HG03175 (cell line): ENCODE data around the gene NHERF2.
"Not testable (repeated sequence)": the region's sequence is repeated elsewhere in the genome, so short reads cannot be mapped to it uniquely, and the experiment has no call there.

Experiments
- ATAC-seq: cut with Tn5 transposase; IDR thresholded peaks from one replicate; pipeline ENCODE4 v1.9.1; 2021; ENCODE audit warnings: mild to moderate bottlenecking, moderate library complexity; ENCODE audit not compliant: unreplicated experiment

Gene NHERF2

DNA sequence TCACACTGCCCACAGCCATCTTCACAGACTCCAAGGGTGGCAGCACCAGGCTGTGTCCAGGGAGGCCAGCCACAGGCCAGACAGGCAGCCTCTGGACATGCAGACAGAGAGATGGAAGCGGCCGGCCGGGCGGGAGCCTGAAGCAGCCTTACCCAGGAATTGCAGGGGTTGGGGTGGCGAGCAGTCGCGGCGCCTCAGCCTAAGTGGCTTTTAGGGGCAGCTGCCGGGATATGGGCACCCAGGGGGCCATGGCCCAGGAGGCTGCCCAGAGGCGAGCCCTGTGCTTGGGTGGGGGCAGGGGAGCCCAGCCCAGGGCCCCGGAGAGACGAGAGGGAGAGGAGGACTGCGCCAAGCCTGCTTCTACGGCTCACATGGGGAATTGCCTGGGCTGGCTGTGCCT lies 1.5 kb upstream of the NHERF2 start:
- ATAC-seq, result no peak

DNA sequence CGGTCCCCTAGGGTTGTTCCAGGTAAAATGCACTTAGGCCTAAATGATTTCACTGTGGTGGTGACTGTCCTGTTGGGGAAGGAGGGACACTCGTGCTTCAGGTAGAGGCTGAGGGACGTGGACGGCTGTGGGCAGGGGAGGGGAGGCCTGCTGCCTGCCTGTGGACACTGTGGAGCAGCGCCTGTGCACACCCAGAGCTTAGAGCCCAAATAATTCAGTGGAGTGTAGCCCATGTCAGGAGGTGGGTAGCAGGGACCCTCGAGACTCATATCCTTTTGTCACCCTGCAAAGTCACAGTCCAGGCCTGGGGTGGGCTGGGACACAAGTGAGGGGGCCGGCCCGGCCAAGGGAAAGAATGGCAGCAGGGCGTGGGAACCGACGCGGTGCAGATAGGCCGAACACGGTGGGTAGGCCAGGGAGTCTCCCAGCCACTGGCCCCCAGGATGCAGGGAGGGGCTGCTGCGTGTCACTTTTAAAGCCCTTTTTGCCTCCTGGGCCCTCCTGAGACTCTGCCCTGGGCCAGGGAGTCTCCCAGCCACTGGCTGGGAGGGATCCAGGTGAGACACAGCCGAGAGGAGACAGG lies 733 bp upstream of the NHERF2 start:
- no peak for ATAC-seq

DNA sequence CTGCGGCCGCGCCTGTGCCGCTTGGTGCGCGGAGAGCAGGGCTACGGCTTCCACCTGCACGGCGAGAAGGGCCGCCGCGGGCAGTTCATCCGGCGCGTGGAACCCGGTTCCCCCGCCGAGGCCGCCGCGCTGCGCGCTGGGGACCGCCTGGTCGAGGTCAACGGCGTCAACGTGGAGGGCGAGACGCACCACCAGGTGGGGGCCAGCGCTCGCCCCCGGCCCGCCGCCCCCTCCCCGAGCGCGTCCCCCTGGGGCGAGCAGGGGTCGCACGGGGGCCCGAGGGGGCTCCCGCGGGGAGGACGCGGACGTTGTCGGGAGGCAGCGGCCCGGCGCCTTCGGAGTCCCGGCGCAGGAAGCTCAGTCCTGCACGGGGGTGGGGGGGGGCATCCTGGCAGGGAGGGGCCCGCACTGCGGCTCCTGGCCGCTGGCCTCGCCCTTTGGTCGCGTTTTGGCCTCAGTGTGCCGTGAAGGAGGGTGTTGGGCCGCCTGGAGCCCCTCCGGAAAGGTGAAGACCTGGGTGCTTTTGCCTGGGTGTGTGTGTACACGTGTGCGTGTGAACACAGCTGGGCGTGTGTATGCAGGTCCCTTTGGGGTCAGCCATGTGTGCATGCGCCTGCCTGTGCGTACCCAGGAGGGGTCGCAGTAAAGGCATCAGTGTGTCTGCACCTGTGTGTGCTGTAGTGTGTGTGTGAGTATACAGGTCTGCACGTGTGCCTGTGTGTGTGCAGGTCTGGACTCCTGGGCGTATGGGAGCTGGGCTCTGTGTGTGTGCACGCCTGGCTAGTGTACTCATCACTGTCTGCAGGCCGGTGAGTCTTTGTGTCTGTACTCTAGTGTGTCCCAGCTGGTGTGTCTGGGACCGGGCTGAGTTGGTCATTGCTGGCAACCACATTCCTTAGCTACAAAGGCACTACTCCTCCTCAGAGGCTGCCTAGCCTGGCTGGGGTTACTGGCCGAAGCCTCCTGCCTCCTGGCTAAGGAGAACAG lies 615 bp downstream of the NHERF2 start:
- no peak for ATAC-seq

- no peak for ATAC-seq
These were observed 1.4 kb downstream of the NHERF2 start for GRCh38 chr16:2028146-2028545.

- no peak for ATAC-seq
These were observed 2.0 kb downstream of the NHERF2 start for GRCh38 chr16:2028620-2029220.

DNA sequence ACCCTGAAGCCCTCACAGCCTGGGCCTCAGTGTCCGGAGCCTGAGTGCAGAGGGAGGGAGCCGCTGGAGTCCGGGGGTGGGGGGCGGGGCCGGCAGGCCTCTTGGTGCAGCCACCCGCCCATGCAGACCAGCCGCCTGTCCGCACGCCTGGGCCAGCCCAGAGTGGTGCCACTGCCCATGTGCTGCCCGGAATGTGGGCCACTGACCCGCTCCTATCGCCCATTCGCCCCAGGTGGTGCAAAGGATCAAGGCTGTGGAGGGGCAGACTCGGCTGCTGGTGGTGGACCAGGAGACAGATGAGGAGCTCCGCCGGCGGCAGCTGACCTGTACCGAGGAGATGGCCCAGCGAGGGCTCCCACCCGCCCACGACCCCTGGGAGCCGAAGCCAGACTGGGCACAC lies 2.6 kb downstream of the NHERF2 start:
- ATAC-seq, result no peak

GRCh38 chr16:2030036-2030435 lies 3.3 kb downstream of the NHERF2 start:
- ATAC-seq, result no peak

DNA sequence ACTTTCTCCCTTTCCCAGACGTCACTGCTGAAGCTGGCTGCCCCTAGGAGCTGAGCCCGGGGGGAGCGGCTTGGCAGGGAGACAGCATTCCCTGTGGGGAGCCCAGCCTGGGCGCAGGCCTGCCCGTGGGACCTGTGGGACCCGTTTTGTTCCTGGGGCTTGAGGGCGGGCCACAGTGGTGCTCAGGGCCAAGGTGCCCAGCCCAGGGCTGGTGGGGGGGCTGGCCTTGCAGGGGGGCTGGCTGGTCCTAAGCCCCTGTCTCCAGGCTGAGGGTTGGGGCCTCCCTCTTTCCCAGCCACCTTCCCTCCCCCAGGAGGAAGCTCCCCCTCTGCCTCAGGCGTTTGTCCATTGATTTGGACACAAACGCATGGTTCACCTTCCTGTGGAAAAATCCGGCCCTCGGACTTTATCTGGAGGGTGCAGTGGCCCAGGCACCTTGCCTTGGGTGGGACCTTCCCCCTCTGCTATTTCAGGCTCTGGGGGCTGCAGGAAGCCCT lies 4.4 kb downstream of the NHERF2 start:
- no peak for ATAC-seq

DNA sequence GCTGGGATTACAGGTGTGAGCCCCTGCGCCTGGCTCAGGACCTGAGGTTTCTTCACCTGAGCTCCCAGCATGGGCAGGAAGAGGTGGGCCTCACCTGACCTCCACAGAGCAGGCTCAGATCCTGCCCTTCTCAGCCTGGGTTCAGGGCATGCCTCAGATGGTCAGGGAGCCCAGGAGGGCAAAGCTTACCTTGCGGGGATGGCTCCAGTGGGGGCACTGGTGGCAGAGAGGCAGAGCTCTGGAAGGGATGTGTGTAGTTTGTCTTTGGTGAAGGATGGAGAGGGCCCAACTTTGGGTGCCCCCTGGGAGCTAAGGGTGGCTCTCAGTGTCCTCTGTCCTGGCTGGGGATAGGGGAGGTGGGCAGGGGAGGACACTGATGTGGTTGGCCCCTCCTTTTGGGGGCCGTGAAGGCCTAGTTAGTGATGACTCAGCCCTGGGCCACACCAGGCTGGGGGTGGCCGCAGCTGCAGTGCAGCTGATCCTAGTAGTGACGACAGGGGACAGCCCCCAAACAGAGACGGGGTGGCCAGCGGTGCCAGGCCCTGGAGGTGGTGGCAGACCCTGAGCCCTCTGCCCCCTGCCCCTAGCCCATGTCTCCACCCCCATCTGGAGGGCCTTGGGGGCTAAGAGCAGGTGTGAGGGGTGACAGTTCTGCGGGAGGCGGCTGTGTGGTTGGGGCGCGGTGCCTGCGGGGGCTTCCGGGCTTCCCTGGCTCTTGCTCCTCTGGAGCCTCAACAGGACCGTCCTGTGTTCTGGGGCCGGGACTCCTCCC lies 5.8 kb downstream of the NHERF2 start:
- no peak for ATAC-seq

DNA sequence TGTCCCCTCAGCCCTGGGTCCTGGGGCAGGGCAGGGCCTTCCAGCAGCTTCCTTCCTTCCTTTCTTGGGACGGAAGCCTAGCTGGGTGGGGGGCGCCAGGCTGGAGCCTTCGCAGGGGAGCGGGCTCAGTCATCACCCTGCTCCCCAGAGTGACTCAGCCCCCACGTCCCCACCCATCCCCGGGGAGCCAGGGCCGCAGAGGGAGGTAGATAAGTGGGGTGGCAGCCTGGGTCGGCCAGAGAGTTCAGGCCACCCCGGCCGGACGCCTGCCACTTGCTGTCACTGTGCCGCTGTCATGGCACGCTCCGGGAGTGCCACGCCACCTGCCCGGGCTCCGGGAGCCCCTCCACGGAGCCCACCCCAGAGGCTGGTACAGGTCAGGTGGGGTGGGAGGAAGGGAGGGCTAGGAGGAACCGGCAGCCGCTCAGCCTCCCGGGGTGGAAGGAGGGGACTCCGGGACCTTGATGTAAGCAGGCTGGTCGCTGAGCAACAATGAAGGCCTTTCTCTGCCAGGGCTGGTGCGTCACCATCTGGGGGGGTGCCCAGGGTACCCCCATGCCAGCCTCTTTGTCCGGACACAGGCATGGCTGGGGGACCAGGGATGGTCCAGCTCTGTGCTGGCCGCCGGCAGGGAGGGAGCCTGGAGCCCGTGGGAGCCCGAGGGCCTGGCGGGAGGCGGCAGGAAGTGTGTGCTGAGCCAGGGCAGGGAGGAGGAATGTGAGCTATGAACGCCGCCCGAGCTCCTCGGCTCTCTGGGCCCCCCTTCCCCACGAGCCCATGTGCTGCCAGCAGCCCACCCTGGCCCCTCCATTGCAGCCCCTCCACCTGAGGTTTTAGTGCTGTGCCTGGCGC lies 6.6 kb downstream of the NHERF2 start:
- no peak for ATAC-seq

GRCh38 chr16:2033909-2034695 lies 7.4 kb downstream of the NHERF2 start:
- ATAC-seq, result not testable (repeated sequence)

DNA sequence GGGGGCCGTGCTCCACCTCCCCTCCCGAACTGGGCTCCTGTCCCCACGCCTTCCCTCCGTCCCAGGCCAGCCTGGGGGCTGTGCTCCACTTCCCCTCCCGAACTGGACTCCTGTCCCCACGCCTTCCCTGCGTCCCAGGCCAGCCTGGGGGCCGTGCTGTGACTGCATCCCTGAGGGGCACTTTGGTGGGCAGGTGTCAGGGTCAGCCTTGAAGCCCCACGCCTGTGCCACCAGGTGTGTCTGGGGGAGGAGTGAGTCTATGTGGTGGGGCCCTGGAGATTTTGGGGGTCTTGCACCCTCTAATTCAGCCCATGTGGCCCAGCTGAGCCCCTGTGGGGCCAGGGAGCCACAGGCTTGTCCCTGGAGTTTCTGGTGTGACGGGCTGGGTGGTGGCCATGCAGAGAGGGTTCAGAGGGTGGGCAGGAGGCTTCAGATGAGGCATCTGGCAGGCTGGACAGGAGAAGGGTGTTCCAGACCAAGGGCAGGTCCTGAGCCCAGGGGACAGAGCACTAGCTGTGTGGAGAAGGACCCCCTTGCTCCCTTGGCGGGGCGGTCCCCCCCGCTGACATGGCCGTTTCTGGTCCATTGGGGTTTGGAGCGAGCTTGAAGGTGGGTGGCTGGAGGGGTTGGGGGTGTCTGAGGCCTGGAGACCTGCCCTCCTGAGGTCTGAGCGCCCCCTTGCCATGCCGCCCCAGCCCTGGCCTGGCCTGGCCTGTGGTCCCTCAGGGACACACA lies 8.2 kb downstream of the NHERF2 start:
- no peak for ATAC-seq

- ATAC-seq, result no peak
These were observed 8.9 kb downstream of the NHERF2 start for GRCh38 chr16:2035431-2036199.

DNA sequence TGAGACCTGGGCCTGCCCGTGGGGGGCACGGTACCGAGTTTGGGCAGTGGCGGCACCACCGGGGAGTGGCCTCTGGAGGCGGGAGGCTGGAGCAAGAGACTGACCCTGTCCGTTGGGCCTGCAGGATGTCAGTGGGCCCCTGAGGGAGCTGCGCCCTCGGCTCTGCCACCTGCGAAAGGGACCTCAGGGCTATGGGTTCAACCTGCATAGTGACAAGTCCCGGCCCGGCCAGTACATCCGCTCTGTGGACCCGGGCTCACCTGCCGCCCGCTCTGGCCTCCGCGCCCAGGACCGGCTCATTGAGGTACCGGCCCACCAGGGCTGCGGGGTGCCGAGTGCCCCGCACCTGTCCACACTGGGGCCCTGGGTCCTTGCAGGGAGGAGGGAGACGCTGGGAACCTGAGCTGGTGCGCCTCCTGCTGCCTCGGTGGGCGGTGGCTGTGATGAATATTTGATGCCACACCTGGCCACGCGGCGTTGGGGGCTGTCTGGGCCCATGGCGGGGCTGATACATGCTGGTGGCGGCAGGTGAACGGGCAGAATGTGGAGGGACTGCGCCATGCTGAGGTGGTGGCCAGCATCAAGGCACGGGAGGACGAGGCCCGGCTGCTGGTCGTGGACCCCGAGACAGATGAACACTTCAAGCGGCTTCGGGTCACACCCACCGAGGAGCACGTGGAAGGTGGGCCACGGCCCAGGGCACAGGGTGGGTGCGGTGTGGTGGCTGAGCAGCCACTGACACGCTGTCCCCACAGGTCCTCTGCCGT lies 9.7 kb downstream of the NHERF2 start:
- ATAC-seq, result no peak

DNA sequence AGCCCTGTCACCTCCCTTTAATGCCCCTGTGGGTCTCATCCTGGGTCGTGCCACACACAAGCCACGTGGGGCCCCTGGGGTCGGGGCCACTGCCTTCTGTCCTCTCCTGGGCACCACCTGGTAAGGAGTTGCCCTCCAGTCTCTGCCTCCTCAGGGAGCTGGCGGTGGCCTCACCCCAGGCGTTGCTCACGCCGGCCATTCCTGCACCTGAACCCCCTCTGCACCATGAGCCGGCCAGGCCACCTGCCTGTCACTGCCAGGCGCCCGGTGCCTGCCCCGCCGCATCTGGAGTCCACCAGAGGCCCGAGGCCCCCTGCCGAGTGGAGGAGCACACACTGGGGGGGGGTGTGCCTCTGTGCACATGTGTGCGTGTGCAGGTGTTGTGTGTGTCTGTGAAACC lies 10.4 kb downstream of the NHERF2 start:
- ATAC-seq, result no peak

DNA sequence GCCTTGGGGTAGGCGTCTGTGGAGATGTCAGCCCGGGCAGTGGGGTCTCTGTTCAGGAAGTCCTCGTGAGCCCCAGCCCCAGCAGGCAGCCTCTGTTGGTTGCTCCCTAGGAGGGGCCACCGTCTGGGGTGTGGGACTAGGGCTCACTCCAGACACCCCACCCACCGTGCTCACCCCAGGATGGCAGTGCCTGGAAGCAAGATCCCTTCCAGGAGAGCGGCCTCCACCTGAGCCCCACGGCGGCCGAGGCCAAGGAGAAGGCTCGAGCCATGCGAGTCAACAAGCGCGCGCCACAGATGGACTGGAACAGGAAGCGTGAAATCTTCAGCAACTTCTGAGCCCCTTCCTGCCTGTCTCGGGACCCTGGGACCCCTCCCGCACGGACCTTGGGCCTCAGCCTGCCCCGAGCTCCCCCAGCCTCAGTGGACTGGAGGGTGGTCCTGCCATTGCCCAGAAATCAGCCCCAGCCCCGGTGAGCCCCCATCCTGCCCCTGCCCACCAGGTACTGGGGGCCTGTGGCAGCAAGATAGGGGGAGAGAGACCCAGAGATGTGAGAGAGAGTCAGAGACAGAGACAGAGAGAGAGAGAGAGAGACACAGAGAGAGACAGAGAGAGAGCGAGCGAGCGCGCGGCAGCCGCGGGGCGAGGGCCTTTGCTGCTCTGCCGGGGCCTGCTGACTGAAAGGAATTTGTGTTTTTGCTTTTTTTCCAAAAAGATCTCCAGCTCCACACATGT lies 11.1 kb downstream of the NHERF2 start:
- no peak for ATAC-seq
